Activated CD8-positive, alpha-beta memory T cell treated with anti-CD3 and anti-CD28 coated beads, Interleukin-2, amount 10 ng/mL, durations not matched to agents 7 days and 5 days (primary cell): ENCODE measurements around the gene PPP6R2. TPM values are rescaled to one million over a fixed set of nuclear protein-coding genes. Genes with fewer than 3 reads are reported as not detected.
"Not testable (repeated sequence)": the region's sequence is repeated elsewhere in the genome, so short reads cannot be mapped to it uniquely, and the experiment has no call there.

Experiments used
- ATAC-seq: fragments of 150-1000 bp; cut with Tn5 transposase; one replicate; pipeline ENCODE4 v1.10.0; 2021; ENCODE audit warnings: moderate library complexity
- CTCF ChIA-PET: fragments of 350-600 bp; sonication (Branson Sonifier 250); formaldehyde crosslinking; loops from one replicate; lab custom pipeline; 2021; ENCODE audit warnings: antibody characterized with exemption; lab: Charles Lee
- DNase-seq: peaks from one replicate; pipeline ENCODE4 v3.0.0-alpha.2; 2020
- H3K27ac Mint-ChIP-seq: one replicate; pipeline ENCODE4 v1.8.0; 2021; ENCODE audit warnings: mild to moderate bottlenecking, mixed read lengths
- H3K27me3 Mint-ChIP-seq: one replicate; pipeline ENCODE4 v1.8.0; 2021; ENCODE audit warnings: mixed read lengths
- H3K36me3 Mint-ChIP-seq: one replicate; pipeline ENCODE4 v1.8.0; 2021; ENCODE audit warnings: mild to moderate bottlenecking, mixed read lengths
- H3K4me1 Mint-ChIP-seq: one replicate; pipeline ENCODE4 v1.8.0; 2021; ENCODE audit warnings: mixed read lengths
- H3K4me3 Mint-ChIP-seq: one replicate; pipeline ENCODE4 v1.8.0; 2021; ENCODE audit warnings: mild to moderate bottlenecking, moderate library complexity, mixed read lengths
- H3K9me3 Mint-ChIP-seq: one replicate; pipeline ENCODE4 v1.8.0; 2022; ENCODE audit warnings: low read depth, mixed read lengths
- total RNA-seq, 2 experiments: library from RNA; stranded (reverse); gene quantifications; one replicate each; pipeline ENCODE4 v1.2.3, GENCODE V29; 2021

PPP6R2 gene
- total RNA-seq, 2 experiments from 2014 or later, result 78.7 to 98.0 TPM

DNA sequence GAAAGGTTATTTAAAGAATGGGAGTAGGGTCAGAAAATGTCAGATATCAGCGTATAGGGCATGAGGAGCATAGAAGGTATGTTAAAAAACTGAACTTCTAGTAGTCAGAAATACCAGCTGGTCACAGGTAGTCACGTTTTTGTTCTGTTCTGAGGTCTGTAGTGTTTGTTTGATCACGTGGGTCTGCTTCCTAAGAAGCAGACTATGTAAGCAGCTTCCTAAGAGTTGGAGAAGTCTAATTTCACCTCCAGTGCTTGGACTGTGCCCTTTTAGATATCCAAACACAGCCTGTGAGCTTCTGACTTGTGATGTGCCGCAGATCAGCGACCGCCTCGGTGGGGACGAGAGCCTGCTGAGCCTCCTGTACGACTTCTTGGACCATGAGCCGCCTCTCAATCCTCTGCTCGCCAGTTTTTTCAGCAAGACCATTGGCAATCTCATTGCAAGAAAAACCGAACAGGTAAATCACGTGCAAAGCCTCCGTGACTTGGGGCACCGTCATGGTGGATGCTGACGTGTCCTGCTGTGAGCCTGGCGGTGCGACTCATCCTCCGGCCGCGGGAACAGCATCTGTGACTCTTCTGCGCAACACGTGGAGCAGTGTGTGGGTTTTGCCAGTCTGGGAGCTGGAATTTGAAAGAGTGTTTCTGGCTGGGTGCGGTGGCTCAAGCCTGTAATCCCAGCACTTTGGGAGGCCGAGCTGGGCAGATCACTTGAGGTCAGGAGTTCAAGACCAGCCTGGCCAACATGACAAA lies 63.5 kb downstream of the PPP6R2 start:
- H3K27ac Mint-ChIP-seq, result peak overlapping the region; percentile 30
- H3K36me3 Mint-ChIP-seq, result peaks cover 28% of the 10 kb centered on the region
- H3K27me3 Mint-ChIP-seq, result no peaks in the 10 kb centered on the region
- H3K9me3 Mint-ChIP-seq, result no peaks in the 10 kb centered on the region
- CTCF ChIA-PET, result no interaction called here
- H3K4me3 Mint-ChIP-seq, result no peak overlapping the region
- ATAC-seq, result no peak
- DNase-seq, result no peak
- H3K4me1 Mint-ChIP-seq, result peaks cover 2% of the 10 kb centered on the region

- Mint-ChIP-seq H3K27ac (no peak overlapping the region), H3K9me3 (no peaks in the 10 kb centered on the region), H3K4me3 (no peak overlapping the region), H3K27me3 (no peaks in the 10 kb centered on the region), H3K4me1 (peaks cover 2% of the 10 kb centered on the region), H3K36me3 (peaks cover 28% of the 10 kb centered on the region)
- ATAC-seq (no peak), DNase-seq (no peak)
- CTCF ChIA-PET, result no interaction called here
These were observed 65.2 kb downstream of the PPP6R2 start for GRCh38 chr22:50408311-50408710.

DNA sequence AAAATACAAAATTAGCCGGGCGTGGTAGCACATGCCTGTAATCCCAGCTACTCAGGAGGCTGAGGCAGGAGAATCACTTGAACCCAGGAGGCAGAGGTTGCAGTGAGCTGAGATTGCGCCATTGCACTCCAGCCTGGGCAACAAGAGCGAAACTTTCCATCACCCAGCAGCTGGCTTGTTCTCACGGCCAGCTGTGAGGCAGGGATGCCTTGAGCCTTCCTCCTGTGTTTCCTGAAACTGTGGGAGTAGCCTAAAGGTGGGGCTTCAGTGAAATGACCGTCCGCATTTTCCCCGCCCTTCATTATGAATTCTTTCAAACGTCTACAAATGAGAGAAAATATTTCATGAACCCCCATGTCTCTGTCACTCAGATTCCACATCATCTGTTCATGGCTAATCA lies 65.8 kb downstream of the PPP6R2 start:
- H3K36me3 Mint-ChIP-seq, result peaks cover 28% of the 10 kb centered on the region
- H3K27me3 Mint-ChIP-seq, H3K9me3 Mint-ChIP-seq, DNase-seq, H3K4me3 Mint-ChIP-seq, ATAC-seq, H3K27ac Mint-ChIP-seq, CTCF ChIA-PET, H3K4me1 Mint-ChIP-seq: not testable (repeated sequence)

DNA sequence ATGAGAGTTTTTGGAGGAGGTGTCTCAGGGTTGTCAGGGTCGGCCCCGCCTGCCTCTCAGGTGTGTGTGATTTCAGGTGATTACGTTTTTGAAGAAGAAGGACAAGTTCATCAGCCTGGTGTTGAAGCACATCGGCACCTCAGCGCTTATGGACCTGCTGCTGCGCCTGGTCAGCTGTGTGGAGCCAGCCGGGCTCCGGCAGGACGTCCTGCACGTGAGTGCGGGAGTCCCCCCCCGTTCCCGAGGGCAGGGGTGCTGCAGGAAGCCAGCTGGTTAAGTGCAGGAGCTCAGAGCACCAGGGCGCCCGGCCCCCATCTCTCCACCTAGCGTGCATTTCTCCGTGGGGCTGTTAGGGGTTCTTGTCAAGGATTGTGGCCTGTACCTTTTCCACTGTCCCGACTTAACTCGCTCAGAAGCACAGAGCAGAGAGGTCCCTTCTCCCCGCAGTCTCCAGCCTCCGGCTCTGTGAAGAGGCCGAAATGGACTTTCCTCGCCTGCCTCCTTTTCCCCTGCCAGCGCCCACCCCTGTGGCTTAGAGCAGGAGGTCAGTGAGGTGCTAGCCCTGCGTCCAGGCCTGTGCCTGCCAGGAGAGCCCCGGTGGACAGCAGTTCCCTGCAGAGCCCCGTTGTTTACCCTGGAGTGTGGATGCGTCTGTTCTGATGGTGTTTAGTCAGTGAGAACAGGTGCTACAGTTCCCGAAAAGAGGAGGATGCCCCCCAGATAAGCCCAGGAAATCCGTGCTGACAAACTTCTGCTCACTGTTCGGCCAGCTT lies 71.5 kb downstream of the PPP6R2 start:
- Mint-ChIP-seq H3K27me3 (no peaks in the 10 kb centered on the region), H3K4me1 (no peaks in the 10 kb centered on the region), H3K36me3 (peaks cover 18% of the 10 kb centered on the region), H3K27ac (no peak overlapping the region), H3K4me3 (no peak overlapping the region), H3K9me3 (no peaks in the 10 kb centered on the region)
- CTCF ChIA-PET, result interaction anchor here (0.8 kb wide), 1 partner anchor 14 kb away, joined by 3 read pairs; no protein-coding TSS in a partner anchor
- DNase-seq, result no peak
- ATAC-seq, result no peak

- no peak for ATAC-seq
- H3K36me3 Mint-ChIP-seq, result peaks cover 22% of the 10 kb centered on the region
- CTCF ChIA-PET, result interaction anchor here (0.8 kb wide), 1 partner anchor 13 kb away, joined by 3 read pairs; no protein-coding TSS in a partner anchor
These were observed 72.3 kb downstream of the PPP6R2 start for GRCh38 chr22:50415426-50415825.

GRCh38 chr22:50416996-50417395 lies 73.9 kb downstream of the PPP6R2 start:
- H3K4me3 Mint-ChIP-seq, result no peak overlapping the region
- CTCF ChIA-PET, result no interaction called here
- DNase-seq (no peak), ATAC-seq (no peak)
- no peaks in the 10 kb centered on the region for H3K9me3 Mint-ChIP-seq
- no peaks in the 10 kb centered on the region for H3K4me1 Mint-ChIP-seq
- no peaks in the 10 kb centered on the region for H3K27me3 Mint-ChIP-seq
- peaks cover 24% of the 10 kb centered on the region for H3K36me3 Mint-ChIP-seq
- no peak overlapping the region for H3K27ac Mint-ChIP-seq

More at GRCh38 chr22:50415426-50415825, 72.3 kb downstream of the PPP6R2 start:
- Mint-ChIP-seq H3K27ac (no peak overlapping the region), H3K4me3 (no peak overlapping the region), H3K4me1 (no peaks in the 10 kb centered on the region), H3K9me3 (no peaks in the 10 kb centered on the region), H3K27me3 (no peaks in the 10 kb centered on the region)
- no peak for DNase-seq

- Mint-ChIP-seq H3K4me3 (no peak overlapping the region), H3K36me3 (peaks cover 25% of the 10 kb centered on the region), H3K27ac (no peak overlapping the region), H3K27me3 (no peaks in the 10 kb centered on the region), H3K4me1 (no peaks in the 10 kb centered on the region), H3K9me3 (no peaks in the 10 kb centered on the region)
- DNase-seq, result no peak
- CTCF ChIA-PET, result no interaction called here
- no peak for ATAC-seq
These were observed 74.5 kb downstream of the PPP6R2 start for GRCh38 chr22:50417411-50418210.

DNA sequence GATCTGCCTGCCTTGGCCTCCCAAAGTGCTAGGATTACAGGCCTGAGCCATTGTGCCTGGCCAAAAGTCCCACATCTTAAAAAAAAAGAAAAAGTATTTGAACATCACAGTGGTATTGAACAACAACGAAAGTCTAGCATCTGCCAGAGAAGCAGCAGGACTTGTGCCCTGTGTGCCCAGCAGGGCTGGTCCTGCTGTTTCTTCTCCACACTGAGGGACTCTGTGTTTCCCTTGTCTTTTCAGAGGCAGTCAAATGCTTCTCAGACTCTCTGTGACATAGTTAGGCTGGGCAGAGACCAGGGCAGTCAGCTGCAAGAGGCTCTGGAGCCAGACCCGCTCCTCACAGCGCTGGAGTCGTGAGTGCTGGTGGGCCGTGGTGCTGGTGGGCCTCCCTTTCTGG lies 75.5 kb downstream of the PPP6R2 start:
- H3K36me3 Mint-ChIP-seq, result peaks cover 27% of the 10 kb centered on the region

GRCh38 chr22:50419116-50419515 lies 76.0 kb downstream of the PPP6R2 start:
- Mint-ChIP-seq H3K9me3 (no peaks in the 10 kb centered on the region), H3K36me3 (peaks cover 30% of the 10 kb centered on the region), H3K4me1 (no peaks in the 10 kb centered on the region), H3K4me3 (no peak overlapping the region), H3K27me3 (no peaks in the 10 kb centered on the region), H3K27ac (peak overlapping the region; percentile 28)
- ATAC-seq (no peak), DNase-seq (no peak)
- CTCF ChIA-PET, result no interaction called here

More for the DNA sequence above, 75.5 kb downstream of the PPP6R2 start:
- Mint-ChIP-seq H3K4me1 (no peaks in the 10 kb centered on the region), H3K27me3 (no peaks in the 10 kb centered on the region), H3K4me3 (no peak overlapping the region), H3K27ac (no peak overlapping the region), H3K9me3 (no peaks in the 10 kb centered on the region)
- CTCF ChIA-PET, result no interaction called here
- DNase-seq (no peak), ATAC-seq (no peak)

DNA sequence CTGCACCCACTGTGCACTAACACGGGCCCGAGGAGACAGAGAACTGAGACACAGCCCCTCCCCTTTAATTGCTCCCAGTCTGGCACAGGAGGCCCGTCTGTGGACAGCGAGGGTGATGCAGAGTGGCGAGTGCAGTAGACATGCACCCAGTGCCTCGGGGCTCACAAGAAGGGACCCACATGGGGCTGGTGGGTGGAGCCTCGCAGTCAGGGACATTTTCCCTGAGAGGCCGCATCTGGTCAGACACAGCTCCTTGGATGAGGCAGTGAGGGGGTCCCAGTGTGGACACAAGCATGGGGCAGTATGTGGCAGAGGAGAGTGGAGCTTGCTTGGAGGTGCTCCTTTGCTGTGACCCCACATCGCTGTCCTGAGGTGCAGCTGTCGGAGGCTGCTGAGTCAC lies 76.9 kb downstream of the PPP6R2 start:
- Mint-ChIP-seq H3K36me3 (peaks cover 35% of the 10 kb centered on the region), H3K9me3 (no peaks in the 10 kb centered on the region), H3K27me3 (no peaks in the 10 kb centered on the region), H3K4me3 (no peak overlapping the region), H3K27ac (no peak overlapping the region), H3K4me1 (no peaks in the 10 kb centered on the region)
- CTCF ChIA-PET, result no interaction called here
- ATAC-seq (no peak), DNase-seq (no peak)

DNA sequence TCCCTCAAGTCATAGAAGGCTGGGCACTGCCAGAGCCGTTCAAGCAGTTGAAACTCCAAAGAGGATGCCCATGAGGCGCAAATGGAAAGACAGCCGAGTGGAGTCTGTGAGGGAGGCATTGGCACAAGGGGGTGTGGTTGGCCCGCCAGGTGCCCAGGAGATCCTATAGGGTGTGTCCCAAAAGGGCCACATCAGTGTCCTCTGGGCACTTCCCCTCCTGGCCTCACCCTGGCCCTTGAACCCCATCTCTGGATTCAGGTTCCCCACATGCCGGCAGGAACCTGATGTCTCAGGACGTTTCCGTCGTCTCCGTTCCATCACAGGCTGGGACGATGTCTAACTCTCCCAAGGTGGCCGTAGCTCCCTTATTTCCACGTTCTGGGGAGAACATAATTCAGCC lies 77.5 kb downstream of the PPP6R2 start:
- H3K9me3 Mint-ChIP-seq, result no peaks in the 10 kb centered on the region
- CTCF ChIA-PET, result no interaction called here
- ATAC-seq, result no peak

DNA sequence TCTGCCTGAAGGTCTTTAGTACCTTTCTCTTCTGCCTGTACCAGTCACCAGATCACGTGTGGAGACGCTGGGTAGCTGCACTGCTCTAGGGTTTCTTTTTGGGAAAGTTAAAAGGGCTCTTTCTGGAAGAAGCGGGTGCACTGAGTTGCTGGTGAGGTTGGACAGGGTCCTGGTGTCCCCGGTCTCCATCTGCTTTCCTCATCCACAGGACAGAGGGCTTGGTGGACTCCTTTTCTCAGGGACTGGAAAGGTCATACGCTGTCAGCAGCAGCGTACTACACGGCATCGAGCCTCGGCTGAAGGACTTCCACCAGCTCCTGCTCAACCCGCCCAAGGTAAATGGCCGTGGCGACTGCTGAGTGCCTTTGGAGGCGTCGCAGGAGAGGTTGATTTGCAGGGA lies 78.9 kb downstream of the PPP6R2 start:
- DNase-seq (no peak), ATAC-seq (no peak)
- Mint-ChIP-seq H3K27ac (no peak overlapping the region), H3K36me3 (peaks cover 40% of the 10 kb centered on the region), H3K27me3 (no peaks in the 10 kb centered on the region), H3K9me3 (no peaks in the 10 kb centered on the region), H3K4me3 (no peak overlapping the region), H3K4me1 (peaks cover under 1% of the 10 kb centered on the region)
- CTCF ChIA-PET, result no interaction called here

More for the DNA sequence above, 77.5 kb downstream of the PPP6R2 start:
- H3K27me3 Mint-ChIP-seq, result no peaks in the 10 kb centered on the region
- peaks cover 39% of the 10 kb centered on the region for H3K36me3 Mint-ChIP-seq
- H3K27ac Mint-ChIP-seq, result no peak overlapping the region
- no peaks in the 10 kb centered on the region for H3K4me1 Mint-ChIP-seq
- H3K4me3 Mint-ChIP-seq, result no peak overlapping the region
- no peak for DNase-seq
